NCI-H82 treated with DMSO at 0.1 percent for 48 hours (cell line): Measurements from ENCODE around the gene KNOP1.
"Not testable (repeated sequence)": the region's sequence is repeated elsewhere in the genome, so short reads cannot be mapped to it uniquely, and the experiment has no call there.

ENCODE experiments used
- DNase-seq: peaks from one replicate; lab custom pipeline; 2025; ENCODE audit not compliant: unreplicated experiment; lab: John Stamatoyannopoulos, UW

KNOP1 gene

DNA sequence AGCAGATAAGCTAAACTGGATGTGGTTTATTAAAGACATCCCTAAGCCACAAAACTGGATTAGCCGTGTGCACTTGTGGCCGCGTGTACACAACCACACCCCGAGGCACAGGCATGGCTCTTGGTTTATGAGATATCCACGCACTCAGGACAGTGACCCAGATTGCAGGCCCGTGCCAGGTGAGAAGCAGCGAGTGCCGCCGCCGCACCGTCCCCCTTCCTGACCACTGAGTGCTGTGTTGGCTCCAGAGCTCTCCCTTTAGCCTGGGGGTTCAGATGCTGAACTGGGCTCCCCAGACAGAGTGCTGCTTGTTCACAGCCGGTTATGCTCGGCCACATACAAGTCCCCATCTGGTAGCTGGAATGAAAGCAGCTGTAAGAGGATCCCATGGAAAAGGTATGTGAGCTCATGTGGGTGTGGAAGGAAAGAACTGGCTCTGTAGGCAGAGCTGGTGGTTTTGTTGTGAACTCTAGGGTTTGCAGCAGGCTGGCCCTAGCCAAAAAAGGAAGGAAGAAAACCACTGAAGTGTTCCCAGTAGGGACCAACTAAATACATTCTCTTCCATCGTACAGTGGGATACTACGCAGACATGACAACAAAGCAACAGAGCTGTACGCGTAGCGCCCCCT, 29.5 kb downstream of the KNOP1 start:
- peak; percentile 37 for DNase-seq

- DNase-seq = no peak
These were observed 30.7 kb downstream of the KNOP1 start for GRCh38 chr16:19687279-19687678.

DNA sequence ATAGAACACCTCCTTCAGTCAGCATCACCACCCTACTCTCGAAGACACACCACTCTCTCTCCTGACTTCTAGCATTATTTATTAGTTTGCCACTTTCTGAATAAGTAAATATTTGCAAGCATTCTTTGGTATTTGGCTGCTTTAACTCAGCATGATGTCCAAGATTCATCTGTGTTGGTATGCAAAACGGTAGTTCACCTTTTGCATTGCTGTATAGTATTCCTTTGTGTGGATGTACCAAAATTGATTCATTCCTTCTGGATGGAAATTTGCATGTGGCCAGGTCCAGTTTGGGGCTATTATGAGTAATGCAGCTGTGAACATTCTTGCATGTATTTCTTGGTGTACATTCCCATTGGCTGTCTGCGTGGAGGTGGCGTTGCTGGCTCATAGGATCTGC, 32.9 kb downstream of the KNOP1 start:
- no peak for DNase-seq

- DNase-seq = no peak
These were observed 34.4 kb downstream of the KNOP1 start for GRCh38 chr16:19683453-19684236.

GRCh38 chr16:19681637-19682036, 36.4 kb downstream of the KNOP1 start:
- DNase-seq = no peak

GRCh38 chr16:19680881-19681340, 37.1 kb downstream of the KNOP1 start:
- no peak for DNase-seq

GRCh38 chr16:19679281-19679680, 38.7 kb downstream of the KNOP1 start:
- not testable (repeated sequence) for DNase-seq

DNA sequence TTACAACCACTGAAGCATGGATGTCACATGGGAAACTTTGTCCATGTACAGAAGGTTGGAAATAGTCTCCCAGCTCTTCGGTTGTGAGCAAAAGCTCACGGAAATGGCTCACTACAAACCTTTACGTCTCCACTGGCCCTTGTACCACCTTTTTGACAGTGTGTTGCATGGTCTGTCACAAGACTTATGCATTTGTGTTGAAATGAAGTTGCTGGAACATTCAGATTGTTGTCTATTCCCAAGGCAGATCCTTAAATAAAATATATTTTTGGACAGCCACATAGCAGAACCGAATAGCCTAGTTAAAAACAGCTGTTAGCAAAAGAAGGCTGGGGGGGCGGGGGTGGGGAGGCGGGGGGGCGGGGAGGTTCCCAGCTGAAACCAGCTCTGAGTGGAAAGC, 39.2 kb downstream of the KNOP1 start:
- DNase-seq = no peak

DNA sequence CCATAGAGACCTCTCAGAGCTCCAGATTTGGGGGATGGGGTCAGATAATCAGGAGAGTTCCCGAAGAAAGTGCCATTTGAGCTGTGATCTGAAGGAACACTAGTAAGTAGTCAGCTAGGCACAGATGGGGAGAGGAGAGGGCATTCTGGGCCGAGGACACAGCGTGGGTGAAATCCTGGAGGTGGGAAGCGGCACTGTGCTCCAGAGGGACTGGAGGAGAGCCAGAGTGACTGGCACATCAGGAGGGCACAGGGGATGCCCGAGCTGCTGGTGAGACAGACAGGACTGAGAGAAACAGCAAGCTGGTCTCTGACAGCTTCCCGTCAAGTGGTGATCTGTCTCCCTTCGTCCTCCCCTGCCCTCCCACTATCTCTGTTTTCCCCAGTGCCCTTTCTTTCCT, 40.6 kb downstream of the KNOP1 start:
- DNase-seq = no peak

GRCh38 chr16:19674485-19674884, 43.5 kb downstream of the KNOP1 start:
- no peak for DNase-seq

GRCh38 chr16:19672378-19672777, 45.6 kb downstream of the KNOP1 start:
- no peak for DNase-seq

DNA sequence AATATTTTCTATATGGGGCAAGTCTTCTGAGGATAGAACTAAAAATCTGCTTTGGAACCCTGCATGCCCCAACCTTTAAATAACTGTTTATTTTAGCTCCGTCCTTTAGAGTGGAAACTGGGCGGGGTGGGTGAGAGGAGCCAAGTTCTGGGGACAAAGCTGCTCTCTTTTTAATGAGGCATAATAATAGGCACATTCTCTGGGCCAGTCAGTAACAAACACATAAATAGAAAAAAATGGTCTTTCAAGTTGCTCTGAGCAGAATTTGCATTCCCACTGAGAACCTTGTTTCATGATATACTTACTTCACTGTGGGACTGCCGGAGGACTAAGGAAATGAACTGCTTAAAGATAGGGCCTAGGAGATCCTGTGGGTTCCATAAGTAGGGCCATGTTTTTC, 51.5 kb downstream of the KNOP1 start:
- no peak for DNase-seq

GRCh38 chr16:19665313-19665712, 52.7 kb downstream of the KNOP1 start:
- not testable (repeated sequence) for DNase-seq

GRCh38 chr16:19664166-19664565, 53.9 kb downstream of the KNOP1 start:
- DNase-seq = no peak

DNA sequence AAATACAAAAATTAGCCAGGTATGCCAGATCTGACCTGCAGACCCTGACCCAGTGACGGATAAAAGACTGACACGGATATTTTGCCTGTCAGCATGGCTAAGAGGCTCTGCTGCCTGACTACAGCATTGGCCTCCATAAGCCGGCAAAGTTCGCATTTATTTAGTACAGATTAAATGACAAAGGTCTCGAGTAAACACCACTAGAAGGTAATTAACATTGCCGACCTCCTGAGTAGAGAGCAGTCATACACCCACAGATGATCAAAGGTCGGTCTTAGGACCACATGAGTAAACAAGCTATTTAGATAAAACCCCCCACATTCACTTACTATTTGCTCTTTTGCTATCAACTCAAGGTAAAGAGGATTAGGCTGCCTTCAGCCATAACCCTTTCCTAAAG, 55.7 kb downstream of the KNOP1 start:
- DNase-seq = no peak

DNA sequence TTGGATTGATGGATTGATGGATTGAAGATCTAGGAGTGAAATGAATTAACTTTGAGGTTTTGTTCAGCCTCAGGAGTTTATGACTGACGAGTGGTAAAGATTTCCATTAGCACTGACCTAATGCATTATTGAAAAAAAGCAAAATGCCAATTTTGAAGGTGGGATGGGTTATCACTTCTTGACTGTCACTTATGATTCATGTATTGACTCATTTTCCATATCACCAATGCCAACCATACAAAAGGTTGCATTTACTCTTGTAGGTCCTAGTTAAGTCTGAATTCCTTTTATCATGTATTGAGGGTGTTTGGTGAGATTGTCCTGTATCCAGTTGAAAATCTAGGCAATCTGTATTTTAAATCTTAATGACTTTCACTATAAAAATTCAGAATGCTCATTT, 57.6 kb downstream of the KNOP1 start:
- no peak for DNase-seq

DNA sequence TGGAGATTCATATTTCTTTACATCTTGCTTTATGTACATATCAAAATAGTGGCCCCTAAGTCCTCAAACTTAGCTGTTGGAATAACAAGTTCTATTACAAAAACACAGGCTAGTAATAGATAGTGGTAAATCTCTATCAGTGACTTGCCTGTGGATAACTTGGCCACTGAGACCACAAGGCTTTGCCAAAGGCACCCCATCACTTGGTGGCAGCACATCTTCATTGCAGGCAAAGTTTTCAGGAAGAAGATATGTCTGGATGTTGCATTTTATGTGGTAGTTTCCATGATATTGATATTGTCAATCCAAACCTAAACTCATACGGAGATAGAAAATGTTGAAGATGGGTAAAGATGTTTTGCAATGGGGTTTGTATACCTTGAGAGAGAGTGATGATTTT, 58.5 kb downstream of the KNOP1 start:
- no peak for DNase-seq

DNA sequence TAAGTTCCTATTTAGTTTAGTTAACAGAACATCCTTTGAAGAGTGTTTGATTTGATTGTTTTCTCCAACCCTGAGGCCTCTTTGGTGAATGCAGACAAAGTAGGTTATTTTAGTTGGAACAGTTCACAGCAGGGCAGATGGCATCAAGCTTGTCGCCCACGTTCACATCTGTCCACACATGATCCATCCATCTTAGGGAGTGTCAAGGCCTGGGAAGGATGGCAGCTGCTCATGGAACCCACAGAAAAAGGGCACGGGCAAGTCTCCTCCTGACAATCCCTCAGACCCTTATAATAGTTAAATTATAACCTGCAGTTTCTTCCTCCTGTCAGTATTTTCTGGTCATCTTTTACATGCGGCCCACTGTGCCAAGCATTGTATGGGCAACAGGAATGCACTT, 60.2 kb downstream of the KNOP1 start:
- no peak for DNase-seq

DNA sequence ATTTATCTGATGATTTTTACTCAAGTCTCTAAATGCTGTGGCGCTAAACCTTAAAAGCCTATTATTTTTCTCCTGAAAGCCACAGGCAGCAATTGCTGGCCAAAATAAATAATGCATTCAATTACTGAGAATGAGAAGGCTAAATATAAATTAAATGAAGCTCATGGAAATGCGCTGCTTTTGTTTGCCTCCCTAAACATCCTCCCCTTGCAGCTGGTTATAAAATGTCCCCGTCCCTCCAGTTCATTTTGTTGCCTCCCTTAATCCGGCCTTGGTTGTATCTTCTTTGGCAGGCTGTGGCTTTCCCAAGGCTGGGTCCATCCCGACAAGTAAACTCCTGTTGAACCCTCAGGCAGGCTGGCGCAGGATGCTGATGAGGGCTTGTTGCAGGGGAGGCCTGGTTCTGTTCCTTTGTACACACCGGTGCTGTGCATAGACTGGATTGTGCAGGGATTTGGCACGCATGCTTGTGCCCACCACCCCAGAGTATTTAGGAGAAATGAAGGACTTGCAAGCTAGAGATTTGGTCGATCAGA, 62.7 kb downstream of the KNOP1 start:
- DNase-seq = no peak

GRCh38 chr16:19654147-19654546, 63.9 kb downstream of the KNOP1 start:
- DNase-seq = no peak
